SK-N-SH (cell line): ENCODE measurements around the gene ZNF865. TPM values are rescaled to one million over a fixed set of nuclear protein-coding genes. Genes with fewer than 3 reads are reported as not detected.

Experiments used
- CTCF ChIA-PET: fragments of 300-600, 350-600 bp; formaldehyde crosslinking; extraction: SDS; loops from one replicate; lab custom pipeline; 2021; lab: Yijun Ruan, JAX
- POLR2A ChIA-PET: fragments of 350-600 bp; sonication (Branson Sonifier 250); formaldehyde crosslinking; extraction: SDS; loops from one replicate; lab custom pipeline; 2020; ENCODE audit warnings: antibody characterized with exemption, inconsistent platforms; lab: Yijun Ruan, JAX
- DNase-seq: peaks from one replicate; pipeline ENCODE4 v3.0.0; 2012
- H2AFZ ChIP-seq: fragments of 200-600 bp; sonication (generic); 2 replicates; pipeline ENCODE4 v1.8.1; 2016; ENCODE audit warnings: antibody characterized with exemption, mild to moderate bottlenecking, low read depth
- H3F3A ChIP-seq: fragments of 200-600 bp; sonication (generic); replicated peaks from 2 replicates; pipeline ENCODE3; 2016; ENCODE audit warnings: antibody characterized with exemption, mild to moderate bottlenecking; ENCODE audit not compliant: insufficient read depth
- H3K27ac ChIP-seq, 2 experiments: fragments of 200-500 bp in 1 of 2; fragments of 200-600 bp in 1 of 2; sonication (Bioruptor generic) in 1 of 2; sonication (generic), shearing (Covaris generic) in 1 of 2; 2 replicates each; pipeline versions ENCODE4 v1.5.1 to v1.6.1; 2014 to 2016; ENCODE audit warnings: low read depth in 2 of 2, inconsistent platforms in 1 of 2, low read length in 1 of 2, mild to moderate bottlenecking in 1 of 2, mixed read lengths in 1 of 2
- H3K27me3 ChIP-seq: fragments of 200-600 bp; sonication (generic), shearing (Covaris generic); 2 replicates; pipeline ENCODE4 v1.6.1; 2016; ENCODE audit warnings: mixed run types; ENCODE audit not compliant: insufficient read depth
- H3K36me3 ChIP-seq, 2 experiments: fragments of 200-500 bp in 1 of 2; fragments of 200-600 bp in 1 of 2; sonication (Bioruptor generic) in 1 of 2; sonication (generic) in 1 of 2; replicated peaks in 1 of 2; 2 replicates each; pipeline versions ENCODE3 to v1.5.1; 2014 to 2016; ENCODE audit warnings: low read length in 1 of 2, mild to moderate bottlenecking in 1 of 2; ENCODE audit not compliant: insufficient read depth in 2 of 2, control insufficient read depth in 1 of 2
- H3K4me1 ChIP-seq, 2 experiments: fragments of 200-500 bp in 1 of 2; fragments of 200-600 bp in 1 of 2; sonication (Bioruptor generic) in 1 of 2; sonication (generic), shearing (Covaris generic) in 1 of 2; 2 replicates each; pipeline versions ENCODE4 v1.5.1 to v1.6.1; 2014 to 2016; ENCODE audit warnings: low read depth in 1 of 2, low read length in 1 of 2, mixed run types in 1 of 2; ENCODE audit not compliant: insufficient read depth in 2 of 2, control insufficient read depth in 1 of 2
- H3K4me2 ChIP-seq: fragments of 200-600 bp; sonication (generic), shearing (Covaris generic); 2 replicates; pipeline ENCODE4 v1.6.1; 2017; ENCODE audit warnings: mixed run types
- H3K4me3 ChIP-seq, 2 experiments: fragments of 200-500 bp in 1 of 2; fragments of 200-600 bp in 1 of 2; sonication (Bioruptor generic) in 1 of 2; sonication (generic), shearing (Covaris generic) in 1 of 2; 2 replicates each; pipeline versions ENCODE4 v1.5.1 to v1.8.1; 2014 to 2016; ENCODE audit warnings: low read depth in 2 of 2, inconsistent platforms in 1 of 2, low read length in 1 of 2, mild to moderate bottlenecking in 1 of 2, mixed read lengths in 1 of 2, moderate library complexity in 1 of 2
- H3K79me2 ChIP-seq: fragments of 200-600 bp; sonication (generic); 2 replicates; pipeline ENCODE4 v1.8.1; 2017; ENCODE audit warnings: mild to moderate bottlenecking; ENCODE audit not compliant: insufficient read depth
- H3K9ac ChIP-seq: fragments of 200-600 bp; sonication (generic); 2 replicates; pipeline ENCODE4 v1.6.1; 2017; ENCODE audit warnings: mixed run types
- H3K9me2 ChIP-seq: fragments of 200-600 bp; sonication (generic); 2 replicates; pipeline ENCODE4 v1.6.1; 2017; ENCODE audit warnings: mixed run types
- H3K9me3 ChIP-seq: fragments of 200-600 bp; sonication (generic); 2 replicates; pipeline ENCODE4 v1.6.1; 2017; ENCODE audit warnings: mixed run types, mild to moderate bottlenecking, moderate library complexity
- H4K20me1 ChIP-seq: fragments of 200-600 bp; sonication (generic); 2 replicates; pipeline ENCODE4 v1.6.1; 2017; ENCODE audit warnings: mild to moderate bottlenecking, mixed run types; ENCODE audit not compliant: insufficient read depth
- CHD2 ChIP-seq: fragments of 150-350 bp; IDR thresholded peaks from 2 replicates; pipeline ENCODE4 v1.6.1; 2018; ENCODE audit warnings: low read length; ENCODE audit not compliant: partially characterized antibody
- ELF1 ChIP-seq: IDR thresholded peaks from 2 replicates; pipeline ENCODE4 v1.4.0; 2012
- EP300 ChIP-seq, 2 experiments: IDR thresholded peaks; 2 replicates each; pipeline versions ENCODE4 v1.4.0 to v1.6.1; 2012; ENCODE audit warnings: borderline replicate concordance in 1 of 2, low read depth in 1 of 2, low read length in 1 of 2
- EZH2phosphoT487 ChIP-seq: fragments of 200-600 bp; sonication (generic); IDR thresholded peaks from 2 replicates; pipeline ENCODE4 v1.6.1; 2017; ENCODE audit warnings: low read depth, mixed run types, mild to moderate bottlenecking, antibody characterized with exemption, moderate library complexity, borderline replicate concordance
- FOSL2 ChIP-seq: IDR thresholded peaks from 2 replicates; pipeline ENCODE4 v1.4.0; 2012; ENCODE audit warnings: low read depth, mild to moderate bottlenecking, moderate library complexity, borderline replicate concordance
- FOXJ3 ChIP-seq: sonication (generic); formaldehyde crosslinking; IDR thresholded peaks from 2 replicates; pipeline ENCODE4 v1.5.1; 2020; ENCODE audit warnings: mild to moderate bottlenecking, missing genetic modification reagents
- FOXM1 ChIP-seq: IDR thresholded peaks from 2 replicates; pipeline ENCODE4 v1.4.0; 2012; ENCODE audit warnings: low read depth, mild to moderate bottlenecking
- GABPA ChIP-seq: IDR thresholded peaks from 2 replicates; pipeline ENCODE4 v1.4.0; 2012; ENCODE audit warnings: low read depth, mild to moderate bottlenecking
- GATA2 ChIP-seq: sonication (generic); formaldehyde crosslinking; IDR thresholded peaks from 2 replicates; pipeline ENCODE4 v1.5.0; 2020; ENCODE audit warnings: mild to moderate bottlenecking, missing genetic modification reagents
- IRF3 ChIP-seq: fragments of 150-350 bp; IDR thresholded peaks from 2 replicates; pipeline ENCODE4 v1.6.1; 2016; ENCODE audit warnings: mild to moderate bottlenecking, low read depth, low read length
- MAX ChIP-seq: IDR thresholded peaks from 2 replicates; pipeline ENCODE4 v1.4.0; 2012; ENCODE audit warnings: low read depth
- MEF2A ChIP-seq: IDR thresholded peaks from 2 replicates; pipeline ENCODE4 v1.4.0; 2012; ENCODE audit warnings: low read depth, borderline replicate concordance
- MXI1 ChIP-seq: IDR thresholded peaks from 2 replicates; pipeline ENCODE4 v1.6.1; 2012; ENCODE audit warnings: mild to moderate bottlenecking, low read depth, low read length, improper control_type of control experiment
- NRF1 ChIP-seq: IDR thresholded peaks from 2 replicates; pipeline ENCODE4 v1.6.1; 2012; ENCODE audit warnings: low read depth, mild to moderate bottlenecking, low read length
- PBX3 ChIP-seq: IDR thresholded peaks from 2 replicates; pipeline ENCODE4; 2012
- POLR2AphosphoS5 ChIP-seq: IDR thresholded peaks from 2 replicates; pipeline ENCODE4 v1.6.1; 2012; ENCODE audit warnings: low read depth, low read length
- RAD21 ChIP-seq: IDR thresholded peaks from 2 replicates; pipeline ENCODE4 v1.6.1; 2012; ENCODE audit warnings: mild to moderate bottlenecking, low read length
- REST ChIP-seq: IDR thresholded peaks from 2 replicates; pipeline ENCODE4 v1.6.1; 2012; ENCODE audit warnings: mild to moderate bottlenecking, low read depth, low read length, moderate library complexity
- RXRA ChIP-seq: IDR thresholded peaks from 2 replicates; pipeline ENCODE4 v1.4.0; 2012; ENCODE audit warnings: low read depth, mild to moderate bottlenecking, borderline replicate concordance
- SIN3A ChIP-seq: IDR thresholded peaks from 2 replicates; pipeline ENCODE4 v1.6.1; 2012; ENCODE audit warnings: low read depth, mild to moderate bottlenecking, low read length, moderate library complexity, borderline replicate concordance
- SMC3 ChIP-seq: IDR thresholded peaks from 2 replicates; pipeline ENCODE4 v1.6.1; 2012; ENCODE audit warnings: low read depth, low read length, improper control_type of control experiment
- TAF1 ChIP-seq: IDR thresholded peaks from 2 replicates; pipeline ENCODE4 v1.6.1; 2012; ENCODE audit warnings: low read depth, mild to moderate bottlenecking, low read length, moderate library complexity, borderline replicate concordance
- TCF12 ChIP-seq: IDR thresholded peaks from 2 replicates; pipeline ENCODE4 v1.4.0; 2012
- USF1 ChIP-seq: IDR thresholded peaks from 2 replicates; pipeline ENCODE4 v1.4.0; 2012; ENCODE audit warnings: low read depth, borderline replicate concordance
- ZBTB33 ChIP-seq: IDR thresholded peaks from 2 replicates; pipeline ENCODE4 v1.4.0; 2012; ENCODE audit warnings: low read depth, borderline replicate concordance
- WGBS: methylation state at CpG from one replicate; pipeline ENCODE4 v1.1.6; 2017; ENCODE audit warnings: low lambda C conversion rate; 5-methylcytosine and 5-hydroxymethylcytosine counted together
- polyA plus RNA-seq, 3 experiments: library from polyadenylated mRNA; depleted of rRNA; stranded (reverse); fragments of >200 nt; gene quantifications; 2 replicates each; pipeline ENCODE4 v1.2.3, GENCODE V29; 2012

ZNF865 gene
- polyA plus RNA-seq, 1 of the 3 experiments (the other 2 are of a cell fraction) = 5.0 TPM

- Histone ChIP-seq H3F3A (peaks cover 24% of the 10 kb centered on the region), H4K20me1 (peaks cover 28% of the 10 kb centered on the region; the same call in 1 of the 2 replicates), H3K36me3 (peaks cover 9 to 23% of the 10 kb centered on the region in 2 experiments), H3K4me2 (peak overlapping the region; percentile 96; the same call in 1 of the 2 replicates), H3K4me3 (peak overlapping the region; percentile 88 to 93; a peak in 3 of 4 replicates), H2AFZ (no peak overlapping the region), H3K79me2 (peaks cover 57% of the 10 kb centered on the region), H3K9me2 (no peaks in the 10 kb centered on the region), H3K27me3 (no peaks in the 10 kb centered on the region), H3K4me1 (peaks cover 3 to 21% of the 10 kb centered on the region in 2 experiments; a peak in 3 of 4 replicates), H3K9ac (peak overlapping the region; percentile 93; the same call in 1 of the 2 replicates), H3K9me3 (no peaks in the 10 kb centered on the region), H3K27ac (peak overlapping the region; percentile 95 to 97)
- peak; percentile 97 for DNase-seq
- WGBS = 2% methylated on average over 16 of the region's 43 CpGs
- ChIA-PET CTCF (interaction anchor here (0.6 to 3.5 kb wide), 19 partner anchors 20 to 749 kb away, joined by 3 to 31 read pairs (median 4); partner anchors contain the start of genes ZNF579 and ZNF784), POLR2A (interaction anchor here (0.5 to 2.0 kb wide), 4 partner anchors 14 to 30 kb away, joined by 3 to 10 read pairs (median 3); no protein-coding TSS in a partner anchor)
- TF ChIP-seq IRF3 = no peak
- TF ChIP-seq FOXM1 = no peak
- TF ChIP-seq MAX = peak; percentile 89
- no peak; the same call in 1 of the 2 replicates for TF ChIP-seq POLR2AphosphoS5
- TF ChIP-seq GATA2 (CRISPR knock-in tag) = no peak
- peak; percentile 68; the same call in 1 of the 2 replicates for TF ChIP-seq ELF1
- no peak for TF ChIP-seq USF1
- no peak for TF ChIP-seq EZH2phosphoT487
- TF ChIP-seq FOSL2 = no peak
- no peak for TF ChIP-seq MEF2A
- no peak for TF ChIP-seq FOXJ3 (CRISPR knock-in tag)
- peak; percentile 85 for TF ChIP-seq GABPA
- no peak for TF ChIP-seq EP300 (IDR thresholded peaks at IDR 0.05; ENCODE audit: borderline replicate concordance in 1 of 2, low read depth in 1 of 2, low read length in 1 of 2)
- no peak for TF ChIP-seq SIN3A
- no peak for TF ChIP-seq CHD2
- TF ChIP-seq REST = no peak
- no peak for TF ChIP-seq RXRA
- no peak for TF ChIP-seq TAF1
- TF ChIP-seq PBX3 = no peak
- peak; percentile 76 for TF ChIP-seq MXI1
- 0 out of 2 replicates have a peak, but pooled peaks have one; percentile 23 for TF ChIP-seq ZBTB33
- no peak for TF ChIP-seq SMC3
- peak; percentile 95 for TF ChIP-seq NRF1
- TF ChIP-seq TCF12 = no peak
- TF ChIP-seq RAD21 = no peak
Measured at GRCh38 chr19:55605207-55605636, 225 bp upstream of the ZNF865 start.
